ENCODE results near the gene ZFP36L1.

ZFP36L1 gene

GRCh38 chr14:68784226-68784910 lies 8.5 kb downstream of the ZFP36L1 start:
- no peak overlapping the region for H3K9ac ChIP-seq (ENCODE audit: low read length)
- H3K27ac ChIP-seq (ENCODE audit: low read depth, low read length) = peak overlapping the region; percentile 72
- H3K4me3 ChIP-seq (ENCODE audit: low read length) = peak overlapping the region; percentile 2
- H3K4me1 ChIP-seq (ENCODE audit: control insufficient read depth, insufficient read depth, low read length) = peaks cover 25% of the 10 kb centered on the region
- no peaks in the 10 kb centered on the region for H3K27me3 ChIP-seq (ENCODE audit: control insufficient read depth, insufficient read depth, low read length)
- H3K36me3 ChIP-seq (ENCODE audit: control insufficient read depth, insufficient read depth, low read length) = peaks cover 10% of the 10 kb centered on the region

DNA sequence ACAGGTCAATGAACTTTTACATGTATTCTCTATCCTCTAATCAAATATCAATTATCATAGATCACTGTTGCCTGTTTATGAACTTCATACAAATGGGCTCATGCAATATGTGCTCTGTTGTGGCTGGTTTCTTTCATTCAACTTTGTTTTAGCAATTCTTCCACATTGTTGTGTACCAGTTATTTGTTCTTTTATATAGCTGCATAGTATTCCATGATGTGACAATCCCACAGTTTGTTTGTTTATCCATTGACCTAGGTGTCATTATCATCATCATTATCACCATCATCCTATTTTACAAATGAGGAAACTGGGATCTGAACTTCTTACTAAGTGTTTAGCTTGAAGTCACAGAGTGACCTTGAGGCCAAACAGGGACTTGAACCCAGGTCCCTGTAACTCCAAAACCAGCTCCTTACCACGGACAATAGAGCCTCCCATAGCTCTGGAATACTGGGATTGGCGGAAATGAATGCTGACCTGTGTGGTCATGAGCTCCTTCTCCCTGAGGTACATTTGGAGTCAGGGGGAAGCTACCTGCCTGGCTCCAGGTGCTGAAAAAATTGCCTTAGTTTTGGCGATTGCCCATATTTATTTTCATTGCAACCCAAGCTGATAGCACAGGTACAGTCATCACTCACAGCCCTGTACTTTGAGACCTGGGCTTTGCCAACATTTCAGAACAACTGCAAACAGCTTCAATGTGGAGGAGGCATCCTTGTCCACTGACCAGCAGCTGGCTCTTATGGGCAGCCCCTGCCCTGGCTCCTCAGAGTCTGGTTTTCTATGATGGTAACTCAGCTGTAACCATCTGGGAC lies 9.2 kb downstream of the ZFP36L1 start:
- no peaks in the 10 kb centered on the region for H3K27me3 ChIP-seq (ENCODE audit: control insufficient read depth, insufficient read depth, low read length)
- peak overlapping the region; percentile 72 for H3K27ac ChIP-seq (ENCODE audit: low read depth, low read length)
- H3K4me1 ChIP-seq (ENCODE audit: control insufficient read depth, insufficient read depth, low read length) = peaks cover 30% of the 10 kb centered on the region
- peaks cover 5% of the 10 kb centered on the region for H3K36me3 ChIP-seq (ENCODE audit: control insufficient read depth, insufficient read depth, low read length)
- H3K4me3 ChIP-seq (ENCODE audit: low read length) = no peak overlapping the region
- no peak overlapping the region for H3K9ac ChIP-seq (ENCODE audit: low read length)

DNA sequence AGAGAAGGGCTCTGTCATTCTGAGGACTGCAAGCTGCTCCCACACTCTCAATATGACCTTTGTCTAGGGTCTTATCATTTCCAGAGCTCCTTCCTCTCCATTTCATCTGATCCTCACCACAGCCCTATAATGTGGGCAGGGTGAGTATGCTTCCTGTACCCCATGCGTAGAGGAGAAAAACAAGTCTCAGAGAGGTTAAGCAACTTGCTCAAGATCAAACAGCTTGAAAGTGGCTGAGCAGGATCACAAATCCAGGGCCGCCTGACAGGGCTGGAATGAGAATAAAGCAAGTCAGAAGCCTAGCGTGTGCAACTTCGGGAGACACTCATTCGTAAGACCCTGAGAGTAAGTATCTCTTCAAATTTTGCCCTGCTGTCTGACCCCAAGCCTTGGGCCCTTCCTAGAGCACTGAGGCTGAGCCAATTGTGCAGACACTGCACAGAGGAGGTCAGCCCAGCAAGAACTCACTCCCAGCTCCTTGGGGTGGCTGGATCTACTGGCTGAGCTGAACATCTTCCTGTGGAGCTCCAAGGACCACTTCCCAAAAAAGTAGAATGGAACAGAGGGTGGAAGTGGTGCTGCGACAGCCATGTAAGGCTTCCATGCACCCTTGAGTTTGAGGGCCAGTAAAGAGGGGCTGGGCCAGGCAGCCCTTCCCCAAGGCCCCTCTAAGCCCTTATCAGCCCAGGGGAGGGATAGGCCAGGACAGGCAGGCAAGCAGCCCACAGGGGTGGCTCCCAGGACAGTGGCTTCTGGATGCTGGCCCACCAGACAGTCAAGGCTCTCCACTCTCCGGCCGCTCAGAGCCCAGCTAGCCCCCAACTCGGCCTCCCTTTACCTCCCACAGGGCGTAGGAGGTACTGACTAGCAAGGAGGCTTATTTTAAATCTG lies 10.5 kb downstream of the ZFP36L1 start:
- Histone ChIP-seq H3K4me3 (ENCODE audit: low read length) (no peak overlapping the region), H3K9ac (ENCODE audit: low read length) (no peak overlapping the region), H3K4me1 (ENCODE audit: control insufficient read depth, insufficient read depth, low read length) (peaks cover 30% of the 10 kb centered on the region), H3K27me3 (ENCODE audit: control insufficient read depth, insufficient read depth, low read length) (no peaks in the 10 kb centered on the region), H3K36me3 (ENCODE audit: control insufficient read depth, insufficient read depth, low read length) (peaks cover 3% of the 10 kb centered on the region), H3K27ac (ENCODE audit: low read depth, low read length) (peak overlapping the region; percentile 38)

DNA sequence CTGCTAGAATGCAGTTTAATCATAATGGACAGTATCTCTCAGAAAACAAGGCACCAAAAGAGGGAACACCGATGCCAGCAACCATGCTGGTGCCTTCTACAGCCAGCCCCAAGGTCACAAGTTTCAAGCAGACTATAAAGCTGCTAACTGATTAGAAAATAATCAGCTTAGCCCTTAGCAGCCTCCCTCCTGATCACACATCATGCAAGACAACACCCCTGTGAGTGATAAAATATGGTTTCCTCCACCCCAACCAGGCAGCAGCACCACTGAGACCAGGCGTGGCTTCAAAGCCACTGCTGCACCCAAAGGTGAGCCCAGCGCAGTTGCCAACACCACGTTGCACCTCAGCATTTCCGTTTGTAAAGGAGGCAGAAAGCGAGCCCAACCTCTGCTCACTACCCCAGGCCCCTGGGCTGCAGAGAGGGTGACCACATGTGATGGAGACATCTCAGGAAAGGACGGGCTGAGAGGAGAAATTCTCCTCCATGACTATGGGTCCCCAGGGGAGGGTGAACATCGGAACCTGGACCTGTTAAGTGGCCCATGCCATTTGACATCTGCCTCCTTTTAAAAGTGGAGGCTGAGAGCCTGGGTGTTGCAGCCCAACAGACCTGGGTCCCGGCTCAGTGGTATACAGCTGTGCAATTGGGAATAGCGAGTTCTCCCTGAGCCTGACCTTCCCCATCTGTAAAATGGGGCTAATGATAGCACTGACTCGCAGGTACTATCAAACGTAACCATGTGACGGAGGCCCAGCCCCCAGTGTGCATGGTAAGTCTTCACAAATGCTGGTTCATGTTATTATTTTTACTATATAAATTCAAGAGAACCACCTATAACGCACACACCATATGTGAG lies 11.5 kb downstream of the ZFP36L1 start:
- peak overlapping the region; percentile 77 for H3K27ac ChIP-seq (ENCODE audit: low read depth, low read length)
- no peaks in the 10 kb centered on the region for H3K36me3 ChIP-seq (ENCODE audit: control insufficient read depth, insufficient read depth, low read length)
- no peak overlapping the region for H3K9ac ChIP-seq (ENCODE audit: low read length)
- peak overlapping the region; percentile 25 for H3K4me3 ChIP-seq (ENCODE audit: low read length)
- peaks cover 28% of the 10 kb centered on the region for H3K4me1 ChIP-seq (ENCODE audit: control insufficient read depth, insufficient read depth, low read length)
- no peaks in the 10 kb centered on the region for H3K27me3 ChIP-seq (ENCODE audit: control insufficient read depth, insufficient read depth, low read length)

- Histone ChIP-seq H3K4me1 (ENCODE audit: control insufficient read depth, insufficient read depth, low read length) (peaks cover 28% of the 10 kb centered on the region), H3K9ac (ENCODE audit: low read length) (no peak overlapping the region), H3K27ac (ENCODE audit: low read depth, low read length) (peak overlapping the region; percentile 77), H3K4me3 (ENCODE audit: low read length) (peak overlapping the region; percentile 25), H3K27me3 (ENCODE audit: control insufficient read depth, insufficient read depth, low read length) (no peaks in the 10 kb centered on the region), H3K36me3 (ENCODE audit: control insufficient read depth, insufficient read depth, low read length) (no peaks in the 10 kb centered on the region)
Observed at GRCh38 chr14:68780358-68781160, 12.3 kb downstream of the ZFP36L1 start.

- no peaks in the 10 kb centered on the region for H3K27me3 ChIP-seq (ENCODE audit: control insufficient read depth, insufficient read depth, low read length)
- peaks cover 28% of the 10 kb centered on the region for H3K4me1 ChIP-seq (ENCODE audit: control insufficient read depth, insufficient read depth, low read length)
- no peaks in the 10 kb centered on the region for H3K36me3 ChIP-seq (ENCODE audit: control insufficient read depth, insufficient read depth, low read length)
- H3K27ac ChIP-seq (ENCODE audit: low read depth, low read length) = peak overlapping the region; percentile 77
- H3K9ac ChIP-seq (ENCODE audit: low read length) = no peak overlapping the region
- H3K4me3 ChIP-seq (ENCODE audit: low read length) = no peak overlapping the region
Observed at GRCh38 chr14:68779761-68780323, 13.0 kb downstream of the ZFP36L1 start.

- Histone ChIP-seq H3K9ac (ENCODE audit: low read length) (no peak overlapping the region), H3K36me3 (ENCODE audit: control insufficient read depth, insufficient read depth, low read length) (no peaks in the 10 kb centered on the region), H3K27ac (ENCODE audit: low read depth, low read length) (no peak overlapping the region), H3K4me1 (ENCODE audit: control insufficient read depth, insufficient read depth, low read length) (peaks cover 28% of the 10 kb centered on the region), H3K27me3 (ENCODE audit: control insufficient read depth, insufficient read depth, low read length) (no peaks in the 10 kb centered on the region), H3K4me3 (ENCODE audit: low read length) (no peak overlapping the region)
Observed at GRCh38 chr14:68777644-68778043, 15.2 kb downstream of the ZFP36L1 start.

- Histone ChIP-seq H3K4me1 (ENCODE audit: control insufficient read depth, insufficient read depth, low read length) (peaks cover 17% of the 10 kb centered on the region), H3K27ac (ENCODE audit: low read depth, low read length) (no peak overlapping the region), H3K4me3 (ENCODE audit: low read length) (no peak overlapping the region), H3K9ac (ENCODE audit: low read length) (no peak overlapping the region), H3K36me3 (ENCODE audit: control insufficient read depth, insufficient read depth, low read length) (no peaks in the 10 kb centered on the region), H3K27me3 (ENCODE audit: control insufficient read depth, insufficient read depth, low read length) (no peaks in the 10 kb centered on the region)
Observed at GRCh38 chr14:68775614-68776126, 17.2 kb downstream of the ZFP36L1 start.

DNA sequence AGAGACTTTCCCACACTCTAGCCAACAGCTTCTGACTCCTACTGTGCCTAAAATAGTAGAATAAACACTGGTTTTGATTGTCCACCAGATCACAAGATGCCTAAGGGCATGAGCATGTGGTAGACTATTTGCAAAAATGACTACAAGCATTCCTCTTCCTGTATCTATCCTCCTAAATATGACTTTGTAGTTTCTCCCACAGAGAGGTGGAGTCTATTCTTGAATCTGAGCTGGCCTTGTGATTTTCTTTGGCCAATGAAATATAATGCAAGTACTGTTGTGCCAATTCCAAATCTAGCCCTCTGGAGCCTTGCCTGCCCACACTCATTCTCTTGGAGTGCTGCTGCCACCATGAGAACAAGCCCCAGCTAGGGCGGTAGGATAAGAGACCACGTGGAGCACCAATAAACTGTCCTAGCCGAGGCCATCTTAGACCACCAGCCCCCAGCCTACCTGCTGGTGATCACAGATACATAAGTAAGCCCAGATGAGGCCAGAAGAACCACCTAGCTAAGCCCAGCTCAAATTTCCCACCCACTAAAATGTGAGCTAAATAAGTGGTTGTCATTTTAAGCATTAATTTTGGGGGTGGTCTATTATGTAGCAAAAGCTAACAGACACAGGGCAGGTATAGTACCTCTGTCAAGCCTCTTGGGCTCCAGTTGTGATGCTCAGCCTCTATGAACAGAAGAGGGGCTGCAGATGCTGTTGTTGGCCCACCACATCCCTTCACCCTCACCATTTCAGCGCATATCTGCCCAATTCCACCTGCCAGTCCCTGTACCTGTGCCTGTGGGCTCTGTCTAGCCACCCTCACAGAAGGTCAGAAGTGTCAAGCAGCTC lies 17.9 kb downstream of the ZFP36L1 start:
- Histone ChIP-seq H3K27ac (ENCODE audit: low read depth, low read length) (no peak overlapping the region), H3K27me3 (ENCODE audit: control insufficient read depth, insufficient read depth, low read length) (no peaks in the 10 kb centered on the region), H3K9ac (ENCODE audit: low read length) (no peak overlapping the region), H3K36me3 (ENCODE audit: control insufficient read depth, insufficient read depth, low read length) (no peaks in the 10 kb centered on the region), H3K4me3 (ENCODE audit: low read length) (no peak overlapping the region), H3K4me1 (ENCODE audit: control insufficient read depth, insufficient read depth, low read length) (peaks cover 10% of the 10 kb centered on the region)

- Histone ChIP-seq H3K4me3 (ENCODE audit: low read length) (no peak overlapping the region), H3K4me1 (ENCODE audit: control insufficient read depth, insufficient read depth, low read length) (no peaks in the 10 kb centered on the region), H3K27ac (ENCODE audit: low read depth, low read length) (no peak overlapping the region), H3K9ac (ENCODE audit: low read length) (no peak overlapping the region), H3K27me3 (ENCODE audit: control insufficient read depth, insufficient read depth, low read length) (no peaks in the 10 kb centered on the region), H3K36me3 (ENCODE audit: control insufficient read depth, insufficient read depth, low read length) (no peaks in the 10 kb centered on the region)
Observed at GRCh38 chr14:68772761-68773381, 20.0 kb downstream of the ZFP36L1 start.

All from rectal smooth muscle tissue (tissue), 1 donor.